PC-9 (cell line): ENCODE measurements around the gene WNT9B.

ENCODE experiments used
- CTCF ChIP-seq: fragments of 200-600 bp; sonication (generic); conservative IDR thresholded peaks from 2 replicates; pipeline ENCODE4 v1.6.1; 2017; ENCODE audit warnings: mixed run types, antibody characterized with exemption, mild to moderate bottlenecking, moderate library complexity
- EZH2 ChIP-seq: fragments of 200-600 bp; sonication (generic); IDR thresholded peaks from 2 replicates; pipeline ENCODE4 v1.8.0; 2017; ENCODE audit warnings: antibody characterized with exemption, low read depth

- no peak for TF ChIP-seq CTCF
- TF ChIP-seq EZH2: no peak
Observed at GRCh38 chr17:46805771-46806170, 45.6 kb upstream of the WNT9B start.
